Mesenchymal stem cell (in vitro differentiated cells and primary cell): Measurements from ENCODE around the gene OR10G4.
"Not testable (repeated sequence)": the region's sequence is repeated elsewhere in the genome, so short reads cannot be mapped to it uniquely, and the experiment has no call there.

Source experiments
- DNase-seq: peaks from one replicate; pipeline ENCODE4 v3.0.0-alpha.2; 2013
- H2AFZ ChIP-seq: one replicate; pipeline ENCODE4 v1.6.1; 2013; ENCODE audit warnings: low read depth, mild to moderate bottlenecking, control low read depth, inconsistent platforms, low read length, moderate library complexity
- H2AK5ac ChIP-seq: 2 replicates; pipeline ENCODE4 v1.6.1; 2013; ENCODE audit warnings: low read length, moderate library complexity, mild to moderate bottlenecking, inconsistent platforms; ENCODE audit not compliant: severe bottlenecking
- H2BK120ac ChIP-seq: one replicate; pipeline ENCODE4 v1.6.1; 2013; ENCODE audit warnings: low read depth, mild to moderate bottlenecking, inconsistent platforms, low read length, moderate library complexity
- H2BK12ac ChIP-seq, 2 experiments: one replicate each; pipeline ENCODE4 v1.6.1; 2013; ENCODE audit warnings: inconsistent platforms in 2 of 2, low read length in 2 of 2, mild to moderate bottlenecking in 2 of 2, moderate library complexity in 2 of 2, control low read depth in 1 of 2
- H2BK15ac ChIP-seq: one replicate; pipeline ENCODE4 v1.6.1; 2013; ENCODE audit warnings: mild to moderate bottlenecking, low read depth, inconsistent platforms; ENCODE audit not compliant: poor library complexity, severe bottlenecking
- H2BK5ac ChIP-seq: 2 replicates; pipeline ENCODE4 v1.6.1; 2013; ENCODE audit warnings: low read depth, mild to moderate bottlenecking, low read length, control low read depth, inconsistent platforms; ENCODE audit not compliant: poor library complexity, severe bottlenecking
- H3K14ac ChIP-seq, 2 experiments: one replicate each; pipeline ENCODE4 v1.6.1; 2013; ENCODE audit warnings: inconsistent platforms in 2 of 2, low read length in 2 of 2, control low read depth in 1 of 2, mild to moderate bottlenecking in 1 of 2, moderate library complexity in 1 of 2
- H3K18ac ChIP-seq, 2 experiments: one replicate each; pipeline ENCODE4 v1.6.1; 2013; ENCODE audit warnings: inconsistent platforms in 2 of 2, low read length in 2 of 2, control low read depth in 1 of 2, low read depth in 1 of 2, mild to moderate bottlenecking in 1 of 2
- H3K23ac ChIP-seq, 2 experiments: one replicate each; pipeline ENCODE4 v1.6.1; 2013; ENCODE audit warnings: inconsistent platforms in 2 of 2, low read length in 2 of 2, mild to moderate bottlenecking in 2 of 2, moderate library complexity in 2 of 2, control low read depth in 1 of 2
- H3K27ac ChIP-seq: 2 replicates; pipeline ENCODE4 v1.5.1; 2013; ENCODE audit warnings: mild to moderate bottlenecking, moderate library complexity, low read length, control low read depth, inconsistent platforms; ENCODE audit not compliant: poor library complexity, severe bottlenecking
- H3K27me3 ChIP-seq, 2 experiments: 2 replicates each; pipeline versions ENCODE4 v1.6.1 to v1.7.0; 2013; ENCODE audit warnings: low read length in 2 of 2, mild to moderate bottlenecking in 2 of 2, moderate library complexity in 2 of 2, control low read depth in 1 of 2, inconsistent platforms in 1 of 2; ENCODE audit not compliant: control insufficient read depth in 1 of 2, insufficient read depth in 1 of 2
- H3K36me3 ChIP-seq, 2 experiments: 2 replicates each; pipeline versions ENCODE4 v1.6.1 to v1.7.0; 2013; ENCODE audit warnings: low read length in 2 of 2, control low read depth in 1 of 2, inconsistent platforms in 1 of 2, low read depth in 1 of 2, mild to moderate bottlenecking in 1 of 2; ENCODE audit not compliant: insufficient read depth in 2 of 2, control insufficient read depth in 1 of 2
- H3K4ac ChIP-seq, 2 experiments: one replicate each; pipeline ENCODE4 v1.6.1; 2013; ENCODE audit warnings: inconsistent platforms in 2 of 2, low read length in 2 of 2, mild to moderate bottlenecking in 2 of 2, moderate library complexity in 2 of 2, control low read depth in 1 of 2, low read depth in 1 of 2
- H3K4me1 ChIP-seq: 2 replicates; pipeline ENCODE4 v1.6.1; 2013; ENCODE audit warnings: low read depth, low read length, control low read depth; ENCODE audit not compliant: control insufficient read depth, insufficient read depth
- H3K4me2 ChIP-seq: 2 replicates; pipeline ENCODE4 v1.6.1; 2013; ENCODE audit warnings: low read length, mild to moderate bottlenecking, inconsistent platforms; ENCODE audit not compliant: poor library complexity, severe bottlenecking
- H3K4me3 ChIP-seq, 2 experiments: 2 replicates each; pipeline versions ENCODE4 v1.5.1 to v1.7.0; 2013; ENCODE audit warnings: low read length in 2 of 2, mild to moderate bottlenecking in 2 of 2, control low read depth in 1 of 2, low read depth in 1 of 2; ENCODE audit not compliant: insufficient read depth in 1 of 2
- H3K79me1 ChIP-seq: replicated peaks from 2 replicates; pipeline ENCODE4 v1.6.1; 2013; ENCODE audit warnings: mild to moderate bottlenecking, control low read depth, low read length, inconsistent platforms; ENCODE audit not compliant: poor library complexity, severe bottlenecking
- H3K9ac ChIP-seq: 2 replicates; pipeline ENCODE4 v1.7.0; 2013; ENCODE audit warnings: mild to moderate bottlenecking, low read length, moderate library complexity
- H3K9me3 ChIP-seq: 2 replicates; pipeline ENCODE4 v1.7.0; 2013; ENCODE audit warnings: mild to moderate bottlenecking, low read length; ENCODE audit not compliant: control insufficient read depth
- H4K8ac ChIP-seq: one replicate; pipeline ENCODE4 v1.6.1; 2013; ENCODE audit warnings: inconsistent platforms, mild to moderate bottlenecking, low read length, moderate library complexity
- H4K91ac ChIP-seq: one replicate; pipeline ENCODE4 v1.6.1; 2013; ENCODE audit warnings: mild to moderate bottlenecking, low read length, inconsistent platforms
- WGBS: methylation state at CpG from one replicate; pipeline ENCODE4 v1.1.7; 2013; ENCODE audit warnings: mixed read lengths; 5-methylcytosine and 5-hydroxymethylcytosine counted together

The OR10G4 gene

GRCh38 chr11:123979311-123979710 lies 33.5 kb upstream of the OR10G4 start:
- Histone ChIP-seq H4K91ac (no peak overlapping the region), H3K4me1 (no peaks in the 10 kb centered on the region), H2AFZ (no peak overlapping the region), H4K8ac (no peak overlapping the region), H3K14ac (peak overlapping the region in 1 of 2 experiments; percentile 61), H3K23ac (no peak overlapping the region), H3K27ac (no peak overlapping the region), H2BK15ac (no peak overlapping the region), H2BK12ac (no peak overlapping the region), H3K36me3 (no peaks in the 10 kb centered on the region), H3K4me3 (no peak overlapping the region), H3K27me3 (no peaks in the 10 kb centered on the region), H3K79me1 (no peaks in the 10 kb centered on the region), H2AK5ac (no peak overlapping the region), H3K9me3 (peaks cover 4% of the 10 kb centered on the region), H3K4me2 (no peak overlapping the region), H3K18ac (no peak overlapping the region), H3K9ac (no peak overlapping the region), H2BK120ac (no peak overlapping the region), H3K4ac (no peak overlapping the region), H2BK5ac (no peak overlapping the region)
- no peak for DNase-seq
- WGBS = 86% methylated on average over 4 of the region's 5 CpGs

- no peaks in the 10 kb centered on the region for H3K36me3 ChIP-seq
- no peak within 1 kb of the TSS for H3K18ac ChIP-seq
- H3K14ac ChIP-seq = no peak within 1 kb of the TSS
- H3K23ac ChIP-seq = no peak within 1 kb of the TSS
- H2BK15ac ChIP-seq = no peak within 1 kb of the TSS
- H3K4me2 ChIP-seq = no peak within 1 kb of the TSS
- no peak within 1 kb of the TSS for H2BK12ac ChIP-seq
- no peaks in the 10 kb centered on the region for H3K79me1 ChIP-seq
- no peak within 1 kb of the TSS for H3K27ac ChIP-seq
- no peaks in the 10 kb centered on the region for H3K4me1 ChIP-seq
- H4K8ac ChIP-seq = no peak within 1 kb of the TSS
- no peak within 1 kb of the TSS for H4K91ac ChIP-seq
- H3K9ac ChIP-seq = no peak within 1 kb of the TSS
- no peak within 1 kb of the TSS for H3K4ac ChIP-seq
- WGBS = 71% methylated on average over 1 of the region's 1 CpG
- H3K27me3 ChIP-seq = no peaks in the 10 kb centered on the region
- no peak for DNase-seq
- H2AK5ac ChIP-seq = no peak within 1 kb of the TSS
- H2BK5ac ChIP-seq = no peak within 1 kb of the TSS
- H3K9me3 ChIP-seq = peaks cover 2% of the 10 kb centered on the region
- no peak within 1 kb of the TSS for H2AFZ ChIP-seq
- H3K4me3 ChIP-seq = no peak within 1 kb of the TSS
- H2BK120ac ChIP-seq = no peak within 1 kb of the TSS
Observed at GRCh38 chr11:123995119-123995518, 17.7 kb upstream of the OR10G4 start, which contains the start of gene OR10G6. Gene OR10G6, minus strand, starts transcription at chr11:123995161. Its CDS starts 0 bp downstream, at chr11:123995161.

- not testable (repeated sequence) for H3K4ac ChIP-seq, H3K4me1 ChIP-seq, DNase-seq, H3K23ac ChIP-seq, H3K79me1 ChIP-seq, H2BK12ac ChIP-seq, H2BK15ac ChIP-seq, H3K9ac ChIP-seq, H2AFZ ChIP-seq, H2BK120ac ChIP-seq, H3K4me3 ChIP-seq, H3K36me3 ChIP-seq, H4K91ac ChIP-seq, H3K27ac ChIP-seq, H3K27me3 ChIP-seq, H3K18ac ChIP-seq, H3K14ac ChIP-seq, H2AK5ac ChIP-seq, H2BK5ac ChIP-seq, H3K4me2 ChIP-seq, H3K9me3 ChIP-seq, H4K8ac ChIP-seq
- WGBS = 85% methylated on average over 4 of the region's 9 CpGs
Observed at GRCh38 chr11:124015837-124016236, 3.0 kb downstream of the OR10G4 start.

- DNase-seq = no peak
- Histone ChIP-seq H3K4me1 (no peaks in the 10 kb centered on the region), H3K4me2 (no peak within 1 kb of the TSS), H3K4me3 (no peak within 1 kb of the TSS), H3K14ac (no peak within 1 kb of the TSS), H3K36me3 (no peaks in the 10 kb centered on the region), H3K9me3 (no peaks in the 10 kb centered on the region), H3K18ac (no peak within 1 kb of the TSS), H3K27ac (no peak within 1 kb of the TSS), H3K27me3 (no peaks in the 10 kb centered on the region), H3K4ac (no peak within 1 kb of the TSS), H2BK12ac (no peak within 1 kb of the TSS), H3K9ac (no peak within 1 kb of the TSS), H3K23ac (no peak within 1 kb of the TSS), H2BK15ac (no peak within 1 kb of the TSS), H3K79me1 (no peaks in the 10 kb centered on the region), H2BK120ac (no peak within 1 kb of the TSS), H2AK5ac (no peak within 1 kb of the TSS), H4K91ac (no peak within 1 kb of the TSS), H4K8ac (no peak within 1 kb of the TSS), H2BK5ac (no peak within 1 kb of the TSS), H2AFZ (no peak within 1 kb of the TSS)
- 53% methylated on average over 1 of the region's 2 CpGs for WGBS
Observed at GRCh38 chr11:124026498-124026897, 13.7 kb downstream of the OR10G4 start, which contains the start of gene OR10G8. Gene OR10G8, plus strand, starts transcription at chr11:124026798. Its CDS starts 2,825 bp downstream, at chr11:124029623.
